Measurements from ENCODE around the gene PLOD1.

The PLOD1 gene

DNA sequence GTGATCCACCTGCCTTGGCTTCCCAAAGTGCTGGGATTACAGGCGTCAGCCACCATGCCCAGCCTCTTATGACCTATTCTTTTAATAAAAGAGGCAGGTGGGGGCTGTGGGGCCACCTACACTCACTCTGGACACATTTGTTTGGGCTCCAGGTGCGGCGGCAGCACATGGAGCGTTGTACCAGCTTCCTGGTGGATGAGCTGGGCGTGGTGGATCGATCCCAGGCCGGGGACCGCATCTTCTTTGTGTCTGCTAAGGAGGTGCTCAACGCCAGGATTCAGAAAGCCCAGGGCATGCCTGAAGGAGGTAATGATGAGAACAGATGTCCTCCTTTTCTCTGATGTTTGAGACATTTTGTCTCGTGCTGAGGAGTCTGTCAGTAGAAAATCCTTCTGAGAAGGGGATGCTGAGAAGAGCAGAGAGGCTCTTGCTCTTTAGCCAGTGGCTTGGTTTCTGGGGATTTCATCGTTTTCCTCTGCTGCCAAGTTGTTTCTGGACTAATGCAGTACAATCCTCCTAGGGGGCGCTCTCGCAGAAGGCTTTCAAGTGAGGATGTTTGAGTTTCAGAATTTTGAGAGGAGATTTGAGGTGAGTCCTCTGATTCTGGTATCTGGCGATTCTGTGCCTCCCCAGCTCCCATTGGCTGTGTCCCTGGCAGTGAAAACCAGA is 66.9 kb downstream of the PLOD1 start:
- no peak overlapping the region for H3K4me3 ChIP-seq (ENCODE audit: low read depth, low read length)
- peak; percentile 69 for DNase-seq (ENCODE audit: low read depth)
- TF ChIP-seq MYC (IDR thresholded peaks at IDR 0.05; ENCODE audit: low read depth, low read length) = no peak
- no peak for TF ChIP-seq POLR2A (IDR thresholded peaks at IDR 0.05; ENCODE audit: extremely low read depth, insufficient read length)
- TF ChIP-seq, protein P1, sequence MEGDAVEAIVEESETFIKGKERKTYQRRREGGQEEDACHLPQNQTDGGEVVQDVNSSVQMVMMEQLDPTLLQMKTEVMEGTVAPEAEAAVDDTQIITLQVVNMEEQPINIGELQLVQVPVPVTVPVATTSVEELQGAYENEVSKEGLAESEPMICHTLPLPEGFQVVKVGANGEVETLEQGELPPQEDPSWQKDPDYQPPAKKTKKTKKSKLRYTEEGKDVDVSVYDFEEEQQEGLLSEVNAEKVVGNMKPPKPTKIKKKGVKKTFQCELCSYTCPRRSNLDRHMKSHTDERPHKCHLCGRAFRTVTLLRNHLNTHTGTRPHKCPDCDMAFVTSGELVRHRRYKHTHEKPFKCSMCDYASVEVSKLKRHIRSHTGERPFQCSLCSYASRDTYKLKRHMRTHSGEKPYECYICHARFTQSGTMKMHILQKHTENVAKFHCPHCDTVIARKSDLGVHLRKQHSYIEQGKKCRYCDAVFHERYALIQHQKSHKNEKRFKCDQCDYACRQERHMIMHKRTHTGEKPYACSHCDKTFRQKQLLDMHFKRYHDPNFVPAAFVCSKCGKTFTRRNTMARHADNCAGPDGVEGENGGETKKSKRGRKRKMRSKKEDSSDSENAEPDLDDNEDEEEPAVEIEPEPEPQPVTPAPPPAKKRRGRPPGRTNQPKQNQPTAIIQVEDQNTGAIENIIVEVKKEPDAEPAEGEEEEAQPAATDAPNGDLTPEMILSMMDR (IDR thresholded peaks at IDR 0.05; ENCODE audit: low read depth, low read length) = peak; percentile 72

DNA sequence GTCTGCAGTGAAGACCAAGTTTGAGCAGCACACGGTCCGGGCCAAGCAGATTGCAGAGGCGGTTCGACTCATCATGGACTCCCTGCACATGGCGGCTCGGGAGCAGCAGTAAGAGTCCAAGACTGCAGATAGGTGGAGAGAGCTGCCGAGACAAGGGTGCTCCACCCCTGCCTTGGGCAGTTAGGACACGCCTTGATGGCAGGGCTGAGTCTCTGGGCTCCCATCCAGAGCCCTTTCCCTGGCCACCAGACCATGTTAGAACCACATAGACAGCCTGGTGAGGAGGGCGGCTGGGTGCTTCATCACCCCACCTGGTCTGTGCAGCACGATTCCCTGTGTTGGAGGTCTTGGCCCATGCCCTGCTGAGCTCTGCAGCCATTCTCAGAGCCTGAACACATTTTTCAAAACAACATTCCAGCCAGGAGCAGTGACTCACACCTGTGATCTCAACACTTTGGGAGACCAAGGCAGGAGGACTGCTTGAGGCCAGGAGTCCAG is 67.5 kb downstream of the PLOD1 start:
- no peak overlapping the region for H3K4me3 ChIP-seq (ENCODE audit: low read depth, low read length)
- DNase-seq (ENCODE audit: low read depth) = no peak
- TF ChIP-seq, protein P1 (IDR thresholded peaks at IDR 0.05; ENCODE audit: low read depth, low read length) = no peak
- TF ChIP-seq POLR2A (IDR thresholded peaks at IDR 0.05; ENCODE audit: extremely low read depth, insufficient read length) (no peak), MYC (IDR thresholded peaks at IDR 0.05; ENCODE audit: low read depth, low read length) (no peak)
- TF ChIP-seq, protein P2, sequence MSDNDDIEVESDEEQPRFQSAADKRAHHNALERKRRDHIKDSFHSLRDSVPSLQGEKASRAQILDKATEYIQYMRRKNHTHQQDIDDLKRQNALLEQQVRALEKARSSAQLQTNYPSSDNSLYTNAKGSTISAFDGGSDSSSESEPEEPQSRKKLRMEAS (IDR thresholded peaks at IDR 0.05; ENCODE audit: low read depth, low read length) = no peak

DNA sequence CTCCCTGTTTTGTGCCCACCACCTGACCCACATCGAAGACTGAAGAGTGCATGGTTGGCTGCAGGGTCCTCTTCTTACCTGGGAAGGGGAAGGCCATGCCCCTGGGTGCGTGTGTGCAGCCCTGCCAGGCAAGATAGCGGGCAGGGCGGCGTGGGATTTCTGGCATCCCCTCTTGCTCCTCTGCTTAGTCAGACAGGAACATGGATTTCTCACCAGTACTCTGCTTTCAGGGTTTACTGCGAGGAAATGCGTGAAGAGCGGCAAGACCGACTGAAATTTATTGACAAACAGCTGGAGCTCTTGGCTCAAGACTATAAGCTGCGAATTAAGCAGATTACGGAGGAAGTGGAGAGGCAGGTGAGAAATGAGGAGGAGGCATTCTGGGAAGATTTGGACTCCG is 69.2 kb downstream of the PLOD1 start:
- DNase-seq (ENCODE audit: low read depth) = no peak
- TF ChIP-seq MYC (IDR thresholded peaks at IDR 0.05; ENCODE audit: low read depth, low read length) (no peak), POLR2A (IDR thresholded peaks at IDR 0.05; ENCODE audit: extremely low read depth, insufficient read length) (no peak)
- TF ChIP-seq, protein P1 (IDR thresholded peaks at IDR 0.05; ENCODE audit: low read depth, low read length) = no peak
- TF ChIP-seq, protein P2 (IDR thresholded peaks at IDR 0.05; ENCODE audit: low read depth, low read length) = no peak
- no peak overlapping the region for H3K4me3 ChIP-seq (ENCODE audit: low read depth, low read length)

DNA sequence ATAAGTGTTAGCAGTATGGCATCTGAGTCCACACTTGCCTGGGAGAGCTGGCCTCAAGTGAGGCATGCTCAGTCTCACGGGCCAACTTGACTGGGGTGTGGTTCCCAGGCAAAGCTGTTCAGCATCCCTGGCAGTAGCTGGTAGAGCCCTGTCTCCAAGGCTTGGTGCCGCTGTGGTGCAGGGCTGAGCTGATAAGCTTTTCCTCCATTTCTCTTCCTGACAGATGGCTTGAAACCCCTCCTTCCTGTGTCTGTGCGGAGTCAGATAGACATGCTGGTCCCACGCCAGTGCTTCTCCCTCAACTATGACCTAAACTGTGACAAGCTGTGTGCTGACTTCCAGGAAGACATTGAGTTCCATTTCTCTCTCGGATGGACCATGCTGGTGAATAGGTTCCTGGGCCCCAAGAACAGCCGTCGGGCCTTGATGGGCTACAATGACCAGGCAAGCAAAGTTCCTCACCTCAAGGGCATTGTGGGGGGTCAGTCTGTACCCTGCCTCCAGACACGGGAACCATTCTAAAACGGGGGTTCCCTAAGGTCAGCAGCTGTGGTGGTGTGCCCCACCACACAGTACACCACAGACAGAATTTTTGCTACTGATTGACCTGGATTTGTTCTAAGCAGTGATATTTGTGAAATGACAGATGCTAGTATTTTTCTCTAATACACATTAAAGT is 71.1 kb downstream of the PLOD1 start:
- H3K4me3 ChIP-seq (ENCODE audit: low read depth, low read length) = no peak overlapping the region
- no peak for DNase-seq (ENCODE audit: low read depth)
- TF ChIP-seq MYC (IDR thresholded peaks at IDR 0.05; ENCODE audit: low read depth, low read length) (no peak), POLR2A (IDR thresholded peaks at IDR 0.05; ENCODE audit: extremely low read depth, insufficient read length) (no peak)
- TF ChIP-seq, protein P2 (IDR thresholded peaks at IDR 0.05; ENCODE audit: low read depth, low read length) = no peak
- TF ChIP-seq, protein P1 (IDR thresholded peaks at IDR 0.05; ENCODE audit: low read depth, low read length) = no peak

DNA sequence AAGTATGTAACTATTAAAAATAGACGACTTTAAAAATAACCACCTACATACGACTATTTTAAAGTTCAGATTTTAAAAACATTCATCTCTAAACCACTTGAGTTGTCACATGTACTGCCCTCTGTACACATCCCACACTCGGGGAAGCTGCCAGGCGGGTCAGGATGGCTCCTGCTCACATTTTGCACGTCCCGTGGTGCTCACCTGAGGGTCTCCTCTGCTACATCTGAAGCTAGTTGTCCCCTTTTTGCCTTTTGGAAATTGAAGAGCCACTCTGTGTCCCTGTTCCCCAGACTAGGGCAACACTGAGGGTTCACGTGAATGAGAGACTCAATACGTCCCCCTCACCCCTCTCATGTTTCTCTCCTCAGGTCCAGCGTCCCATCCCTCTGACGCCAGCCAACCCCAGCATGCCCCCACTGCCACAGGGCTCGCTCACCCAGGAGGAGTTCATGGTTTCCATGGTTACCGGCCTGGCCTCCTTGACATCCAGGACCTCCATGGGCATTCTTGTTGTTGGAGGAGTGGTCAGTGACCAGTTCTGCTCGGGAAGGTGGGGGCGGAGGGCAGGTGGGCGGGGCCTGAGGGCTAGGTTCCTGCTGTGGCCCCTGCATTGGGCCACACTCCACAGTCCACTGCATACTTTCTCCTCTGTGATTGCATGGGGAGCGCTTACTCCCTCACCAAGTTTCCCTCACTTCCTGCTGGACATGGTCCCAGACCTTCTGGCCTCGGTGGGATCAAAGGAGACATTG is 71.8 kb downstream of the PLOD1 start:
- no peak for DNase-seq (ENCODE audit: low read depth)
- TF ChIP-seq MYC (IDR thresholded peaks at IDR 0.05; ENCODE audit: low read depth, low read length) = no peak
- TF ChIP-seq, protein P2 (IDR thresholded peaks at IDR 0.05; ENCODE audit: low read depth, low read length) = no peak
- TF ChIP-seq, protein P1 (IDR thresholded peaks at IDR 0.05; ENCODE audit: low read depth, low read length) = no peak
- no peak for TF ChIP-seq POLR2A (IDR thresholded peaks at IDR 0.05; ENCODE audit: extremely low read depth, insufficient read length)
- no peak overlapping the region for H3K4me3 ChIP-seq (ENCODE audit: low read depth, low read length)
